GM19324 (cell line): ENCODE results near the gene HPCAL1.
"Not testable (repeated sequence)": the region's sequence is repeated elsewhere in the genome, so short reads cannot be mapped to it uniquely, and the experiment has no call there.

Experiments
- ATAC-seq: cut with Tn5 transposase; IDR thresholded peaks from one replicate; pipeline ENCODE4 v1.9.1; 2021; ENCODE audit warnings: mild to moderate bottlenecking, moderate library complexity; ENCODE audit not compliant: unreplicated experiment, low FRiP score

The HPCAL1 gene

DNA sequence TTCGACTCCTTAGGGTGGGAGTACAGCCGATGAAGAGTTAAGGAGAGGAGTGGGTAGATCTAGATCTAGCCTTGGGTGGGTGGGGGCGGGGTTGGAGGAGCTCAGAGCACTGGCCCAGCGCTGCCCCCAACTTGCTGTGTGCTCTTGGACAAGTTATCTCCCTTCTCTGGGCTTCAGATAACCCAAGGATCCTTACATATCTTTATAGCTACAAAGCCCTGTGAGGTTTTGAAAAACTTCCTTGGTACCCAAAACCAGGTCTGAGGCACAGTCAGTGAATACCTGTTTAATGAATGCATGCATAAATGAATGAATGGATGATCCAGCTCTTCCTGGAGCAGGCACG, 146.8 kb downstream of the HPCAL1 start:
- ATAC-seq: no peak

DNA sequence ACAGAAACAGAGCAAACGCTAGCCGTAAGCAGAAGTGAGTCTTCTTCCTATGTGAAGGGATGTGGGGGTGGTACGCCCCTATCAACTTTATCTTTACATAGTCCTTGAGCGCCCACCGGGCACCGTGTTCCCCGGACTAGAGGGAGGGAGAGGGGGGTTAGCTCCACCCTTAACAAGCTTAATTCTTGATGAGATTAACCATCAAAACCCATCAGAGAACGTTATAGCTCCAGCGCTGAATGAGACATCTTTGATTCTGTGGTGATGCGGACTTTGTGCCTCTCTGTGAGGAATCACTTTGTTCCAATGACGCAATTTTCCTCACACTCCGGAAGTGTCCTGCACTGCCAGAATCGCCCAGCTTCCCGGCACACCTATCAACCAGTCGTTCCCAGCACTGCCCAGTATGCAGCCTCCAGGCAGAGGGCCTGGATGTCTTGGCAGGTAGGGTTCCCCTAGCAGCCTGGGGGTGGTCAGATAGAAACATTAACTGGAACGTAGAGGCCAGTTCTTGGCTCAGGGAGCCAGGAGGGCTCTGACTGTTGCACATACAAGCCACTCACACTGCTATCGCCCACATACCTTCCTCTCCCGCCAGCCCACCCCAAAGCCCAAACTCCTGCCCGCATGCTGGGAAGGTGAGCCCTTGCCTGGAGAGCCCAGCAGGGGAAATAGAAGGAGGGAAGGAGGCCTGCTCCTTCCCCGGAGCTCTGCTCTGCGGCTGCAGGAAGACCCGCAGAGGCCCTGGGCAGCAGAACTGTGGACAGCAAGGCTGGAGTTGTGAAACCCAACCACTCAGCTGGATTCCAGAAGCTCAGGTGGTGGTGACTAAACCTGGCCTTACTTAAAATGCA, 147.4 kb downstream of the HPCAL1 start:
- no peak for ATAC-seq

DNA sequence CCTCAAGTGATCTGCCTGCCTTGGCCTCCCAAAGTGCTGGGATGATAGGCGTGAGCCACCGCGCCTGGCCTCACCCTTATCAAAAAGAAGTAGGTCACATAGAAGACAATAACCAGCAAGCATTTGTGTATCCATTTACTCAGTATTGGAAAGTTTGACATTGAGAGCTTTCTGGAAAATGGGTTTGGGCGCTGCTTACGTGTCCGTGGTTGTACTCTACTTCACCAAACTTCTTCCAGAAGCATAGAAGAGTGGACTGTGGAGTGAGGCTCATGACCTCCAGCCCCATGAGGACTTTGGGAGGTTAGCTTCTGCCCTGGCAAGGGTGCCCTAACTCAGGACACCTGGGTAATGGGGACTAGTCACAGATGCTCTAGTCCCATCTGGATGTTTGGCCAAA, 149.1 kb downstream of the HPCAL1 start:
- no peak for ATAC-seq

GRCh38 chr2:10452312-10452711, 149.6 kb downstream of the HPCAL1 start:
- ATAC-seq: no peak

DNA sequence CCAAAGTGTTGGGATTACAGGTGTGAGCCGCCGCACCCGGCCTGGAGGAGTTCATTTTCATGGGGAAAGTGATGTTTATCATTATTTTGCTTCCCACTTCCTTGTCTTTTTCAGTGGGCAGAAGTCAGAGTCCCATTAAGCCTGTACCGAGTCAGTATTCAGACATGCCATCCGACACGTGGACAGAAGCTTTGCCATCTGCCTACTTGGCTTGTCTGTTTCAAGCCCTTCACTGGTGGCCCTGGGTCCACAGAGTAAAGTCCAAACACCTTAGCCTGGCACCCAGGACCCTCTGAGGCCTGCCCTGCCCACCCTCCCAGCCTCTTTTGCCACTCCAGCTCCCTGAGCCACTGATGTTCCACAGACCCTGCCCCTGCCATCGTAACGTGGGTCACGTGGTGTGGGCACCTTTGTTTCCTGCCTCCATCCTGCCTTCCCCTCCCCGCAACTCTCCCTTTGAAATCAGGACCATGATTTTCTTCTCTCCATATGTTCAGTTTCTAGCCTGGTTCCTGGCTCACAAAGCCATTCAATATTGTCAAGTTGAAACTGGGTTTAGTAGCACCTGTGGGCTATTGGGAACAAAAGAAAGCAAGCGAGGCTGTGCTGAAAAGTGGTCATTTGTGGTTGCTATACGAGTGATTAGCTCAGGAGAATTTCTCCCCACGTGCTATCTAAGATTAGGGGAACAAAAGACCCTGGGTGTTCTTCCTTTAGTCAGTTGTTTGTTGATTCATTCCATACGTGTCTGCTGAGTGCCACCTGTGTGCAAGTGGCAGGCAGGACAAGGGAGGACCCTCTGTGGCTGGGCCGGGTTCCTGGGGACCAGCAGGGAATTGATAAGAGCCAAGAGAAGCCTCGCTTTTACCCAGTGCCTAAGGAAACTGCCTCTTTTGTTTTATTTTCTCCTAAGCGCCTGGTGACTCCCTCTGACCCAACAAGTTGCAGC, 150.5 kb downstream of the HPCAL1 start:
- no peak for ATAC-seq

- ATAC-seq: no peak
Observed at GRCh38 chr2:10453905-10454298, 151.2 kb downstream of the HPCAL1 start.

GRCh38 chr2:10454505-10454904, 151.8 kb downstream of the HPCAL1 start:
- no peak for ATAC-seq

DNA sequence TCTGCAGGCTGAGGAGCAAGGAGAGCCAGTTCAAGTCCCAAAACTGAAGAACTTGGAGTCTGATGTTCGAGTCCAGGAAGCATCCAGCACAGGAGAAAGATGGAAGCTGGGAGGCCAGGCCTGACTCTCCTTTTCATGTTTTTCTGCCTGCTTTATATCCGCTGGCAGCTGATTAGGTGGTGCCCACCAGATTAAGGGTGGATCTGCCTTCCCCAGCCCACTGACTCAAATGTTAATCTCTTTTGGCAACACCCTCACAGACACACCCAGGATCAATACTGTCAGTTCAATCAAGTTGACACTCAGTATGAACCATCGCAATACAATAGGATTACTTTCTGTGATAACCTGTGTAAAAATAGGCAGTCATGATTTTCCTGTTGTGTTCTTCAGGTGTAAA, 154.5 kb downstream of the HPCAL1 start:
- not testable (repeated sequence) for ATAC-seq

DNA sequence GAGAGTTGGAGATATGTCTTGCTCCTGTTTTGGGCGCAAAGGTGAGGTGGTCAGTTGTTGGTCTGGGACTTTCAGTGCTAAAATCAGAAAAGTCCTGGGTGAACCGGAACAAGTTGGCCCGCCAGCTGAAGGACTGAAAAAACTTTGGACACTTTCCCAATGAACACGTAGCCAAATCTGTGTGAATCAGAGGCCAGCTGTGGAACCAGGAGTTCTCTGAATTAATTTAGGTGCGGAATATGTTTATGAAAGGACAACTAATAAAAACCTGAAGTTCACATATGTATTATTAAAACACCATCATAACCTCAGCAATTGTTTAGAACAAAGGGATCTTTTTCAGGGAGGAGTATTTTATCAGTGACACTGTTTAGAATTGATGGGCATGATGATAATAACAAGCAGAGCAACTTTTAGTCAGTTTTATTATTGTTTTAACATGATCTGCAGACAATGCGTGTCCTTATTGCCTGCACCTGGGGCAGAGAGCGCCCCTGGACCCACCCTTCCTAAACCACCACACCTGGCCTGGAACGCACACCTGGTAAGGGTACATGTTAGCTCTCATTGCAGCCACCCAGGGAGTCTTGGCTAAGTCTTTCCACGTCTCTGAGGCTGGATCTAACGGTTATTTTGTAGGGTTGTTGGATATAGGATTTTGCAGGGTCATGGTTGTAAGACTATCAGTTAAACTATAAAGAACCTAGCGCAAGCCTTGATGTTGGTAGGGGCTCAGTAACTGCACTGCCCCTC, 155.3 kb downstream of the HPCAL1 start:
- ATAC-seq: no peak

DNA sequence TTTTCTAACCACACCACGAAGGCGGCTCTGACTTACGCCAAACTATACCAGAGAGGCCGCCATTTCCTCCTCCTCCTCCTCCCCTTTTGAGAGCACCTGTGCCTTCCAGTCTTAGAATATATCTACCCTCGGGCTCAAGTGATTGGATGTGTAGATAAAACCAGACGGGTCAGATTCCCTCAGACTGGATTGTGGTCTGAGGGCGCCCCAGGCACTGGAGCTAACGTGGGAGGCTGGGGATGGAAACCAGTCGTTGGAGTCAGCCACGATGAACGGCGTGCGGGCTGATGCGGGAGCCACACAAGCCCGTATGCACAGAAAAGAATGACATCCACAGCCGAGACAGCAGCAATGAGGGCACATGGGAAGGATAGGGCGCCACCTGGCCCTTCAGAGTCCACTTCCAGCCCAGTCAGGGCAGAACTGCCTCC, 157.7 kb downstream of the HPCAL1 start:
- ATAC-seq: no peak

DNA sequence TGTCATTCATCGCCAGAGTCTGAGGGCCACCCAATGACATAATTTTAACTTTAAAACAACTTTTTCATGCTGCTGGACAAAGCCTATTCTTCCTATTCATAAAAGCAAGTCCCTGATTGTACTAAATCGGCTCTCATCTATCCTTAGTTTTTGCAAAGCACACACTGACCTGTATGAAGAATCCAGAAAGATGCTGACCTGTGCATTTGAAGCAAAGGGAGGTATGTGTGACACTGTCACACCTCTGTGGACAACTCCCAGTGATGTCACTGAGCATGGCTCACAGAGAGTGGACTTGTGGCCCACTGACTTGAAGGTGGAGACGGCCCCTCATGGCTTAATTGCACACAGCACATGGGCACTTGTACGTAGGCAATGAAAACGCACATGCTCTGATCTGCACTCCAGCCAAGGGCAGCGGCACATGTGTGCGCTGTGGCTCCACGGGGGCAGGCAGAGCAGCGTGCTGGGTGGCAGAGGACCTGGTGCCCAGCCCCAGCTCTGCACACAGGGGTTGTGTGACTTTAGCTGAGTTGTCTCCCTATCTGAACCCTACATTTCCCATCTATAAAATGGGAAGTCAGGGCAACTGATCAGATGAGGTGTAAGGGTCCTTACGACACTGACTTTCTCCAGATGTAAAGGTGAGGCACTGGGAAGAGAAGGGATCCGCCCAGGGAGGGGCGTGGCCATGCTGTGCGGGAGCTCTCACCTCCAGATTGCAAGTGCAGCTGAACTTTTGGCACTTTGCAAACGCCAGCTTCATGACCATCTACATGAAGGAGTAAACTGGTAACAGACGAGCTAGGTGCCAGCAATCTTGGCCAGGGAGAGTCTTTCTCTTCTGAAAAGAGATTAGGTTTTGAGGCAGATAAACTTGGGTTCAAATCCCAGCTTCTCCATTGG, 159.7 kb downstream of the HPCAL1 start:
- no peak for ATAC-seq

DNA sequence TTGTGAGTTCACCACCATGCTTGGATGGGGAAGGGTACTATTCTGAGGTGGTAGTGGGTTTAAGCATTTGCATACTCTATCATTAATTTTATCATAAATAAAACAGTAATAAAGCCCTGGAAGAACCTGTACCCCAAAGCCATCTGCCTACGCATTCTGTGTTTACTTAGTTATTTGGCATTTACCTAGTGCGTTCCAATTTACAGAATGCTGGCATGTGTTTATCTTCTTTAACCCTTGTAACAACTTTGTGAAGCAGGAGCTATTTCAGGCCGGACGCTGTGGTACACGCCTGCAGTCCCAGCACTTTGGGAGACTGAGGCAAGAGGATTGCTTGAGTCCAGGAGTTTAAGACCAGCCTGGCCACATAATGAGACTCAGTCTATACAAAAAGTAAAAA, 163.2 kb downstream of the HPCAL1 start:
- no peak for ATAC-seq

GRCh38 chr2:10466801-10467200, 164.1 kb downstream of the HPCAL1 start:
- no peak for ATAC-seq

DNA sequence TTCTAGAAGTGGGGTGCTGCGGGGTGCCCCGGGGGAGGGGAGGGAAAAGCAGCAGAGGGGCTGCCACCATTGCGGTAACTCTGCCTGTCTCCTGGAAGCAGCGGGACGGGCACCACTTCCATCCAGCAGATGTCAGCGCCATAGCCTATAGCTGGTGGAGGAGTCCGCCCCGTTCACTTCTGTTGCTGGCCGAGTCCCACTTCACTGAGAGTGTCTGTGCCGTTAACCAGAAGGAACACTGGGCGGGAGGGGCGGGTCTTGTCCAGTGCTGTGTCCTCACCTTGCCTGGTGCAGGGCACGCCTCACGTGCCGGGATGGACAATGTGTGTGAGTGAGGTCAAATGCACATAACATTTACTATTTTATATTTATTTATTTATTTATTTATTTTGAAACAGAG, 164.7 kb downstream of the HPCAL1 start:
- ATAC-seq: no peak

DNA sequence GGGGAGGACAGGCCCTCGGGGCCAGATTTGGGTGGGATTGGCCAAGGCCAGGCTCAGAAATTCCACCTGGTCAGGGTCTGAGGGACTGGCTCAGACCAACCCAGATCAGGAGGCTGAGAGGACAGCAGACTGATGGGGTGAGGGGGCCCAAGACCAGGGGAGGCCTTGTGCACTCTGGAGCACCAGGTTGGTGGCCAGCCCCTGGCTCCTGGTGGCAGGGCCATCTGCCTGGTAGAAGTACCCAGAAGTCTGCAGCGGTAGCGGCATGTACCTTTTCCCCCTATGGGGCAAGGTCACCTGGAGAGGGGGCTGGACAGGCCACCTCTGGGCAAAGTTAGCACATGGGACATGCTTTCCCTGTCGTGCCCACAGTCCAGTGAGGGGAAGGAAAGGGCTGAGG, 166.6 kb downstream of the HPCAL1 start:
- ATAC-seq: no peak

- ATAC-seq: no peak
Observed at GRCh38 chr2:10469955-10470608, 167.4 kb downstream of the HPCAL1 start.

DNA sequence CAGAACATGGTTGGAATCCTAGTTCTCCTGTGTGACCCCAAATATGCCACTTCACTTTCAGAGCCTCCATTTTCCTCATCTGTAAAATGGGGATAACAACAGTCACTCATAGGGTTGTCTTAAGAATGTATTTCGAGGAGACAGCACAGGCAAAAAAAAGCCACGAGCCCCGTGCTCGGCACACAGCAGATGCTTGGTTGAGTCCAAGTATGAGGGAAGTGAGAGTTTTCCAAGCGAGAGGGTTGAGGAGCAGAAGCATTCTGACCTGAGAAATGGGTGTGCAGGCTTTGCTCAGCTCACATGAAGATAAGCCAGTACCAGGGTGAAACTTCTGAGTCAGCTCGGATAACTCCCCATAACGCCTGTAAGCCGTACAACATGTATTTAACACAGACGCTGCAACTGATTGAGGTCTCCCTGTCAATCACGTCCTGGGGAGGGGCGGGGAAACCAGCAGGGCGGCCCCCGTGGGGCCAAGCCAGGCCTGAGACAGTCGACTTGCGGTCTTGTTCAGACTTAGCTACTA, 168.4 kb downstream of the HPCAL1 start:
- no peak for ATAC-seq

- ATAC-seq: no peak
Observed at GRCh38 chr2:10471955-10472354, 169.3 kb downstream of the HPCAL1 start.

DNA sequence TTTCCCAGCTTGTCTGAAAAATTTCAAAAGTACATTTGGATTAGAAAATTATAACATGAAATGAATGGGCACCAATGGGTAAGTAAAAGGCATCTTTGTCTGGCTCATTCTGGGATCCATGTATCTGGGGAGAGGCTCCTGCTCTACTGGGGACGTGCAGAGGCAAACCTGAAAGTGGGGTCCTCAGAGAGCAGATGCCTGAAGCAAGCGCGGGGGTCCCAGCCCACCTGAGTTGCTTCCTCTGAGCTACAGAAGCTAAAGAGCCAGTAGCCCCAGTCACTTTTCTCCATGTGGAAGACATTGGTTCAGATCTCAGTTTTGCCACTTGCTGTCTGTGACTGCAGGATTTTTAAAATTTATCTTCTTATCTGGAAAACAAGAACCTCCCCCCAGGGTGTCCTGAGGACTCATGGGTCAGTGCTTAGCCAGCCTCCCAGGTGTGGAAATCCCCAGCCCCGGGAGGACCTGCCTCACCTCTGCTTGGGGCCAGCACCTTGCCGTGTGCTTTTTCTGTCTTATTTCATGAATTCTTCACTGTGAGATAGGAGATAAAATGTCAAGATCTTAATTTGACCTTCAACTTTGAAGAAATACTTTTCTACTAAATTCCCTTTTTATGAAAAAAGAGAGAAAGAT, 170.5 kb downstream of the HPCAL1 start:
- no peak for ATAC-seq
